Measurements from ENCODE around the gene FXYD6. TPM values are rescaled to one million over a fixed set of nuclear protein-coding genes. Genes with fewer than 3 reads are reported as not detected.

The FXYD6 gene
- total and polyA plus RNA-seq, 4 donors = 4.7 to 22.5 (median 12.3) TPM

DNA sequence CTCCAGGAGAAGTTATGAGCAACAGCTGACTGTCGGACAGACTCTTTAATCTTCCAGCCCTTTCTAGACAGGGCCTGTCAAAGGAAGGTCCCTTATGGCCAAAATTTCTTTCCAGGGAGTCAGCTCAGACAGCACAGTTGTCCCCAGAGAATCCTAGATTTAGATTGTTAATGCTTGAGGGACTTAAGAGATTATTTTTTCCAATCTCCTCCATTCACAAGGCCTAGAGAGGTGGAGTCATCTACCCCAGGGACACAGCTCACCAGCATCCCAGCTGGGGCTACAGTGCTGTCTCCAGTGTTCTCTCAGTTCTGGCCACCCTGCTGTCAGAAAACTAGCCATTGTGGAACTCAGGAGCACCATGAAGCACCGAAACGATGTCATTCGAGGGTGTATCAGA lies 87.2 kb downstream of the FXYD6 start:
- 88% methylated on average over 4 of the region's 4 CpGs for WGBS
- Histone ChIP-seq H3K9ac (ENCODE audit: low read depth in 1 of 2, low read length in 2 of 2) (no peak overlapping the region), H3K4me1 (ENCODE audit: control insufficient read depth in 4 of 4, insufficient read depth in 4 of 4, low read length in 3 of 4) (no peaks in the 10 kb centered on the region), H3K9me3 (ENCODE audit: control insufficient read depth in 4 of 4, low read length in 3 of 4) (no peaks in the 10 kb centered on the region), H3K27me3 (ENCODE audit: control insufficient read depth in 4 of 4, insufficient read depth in 4 of 4, low read length in 3 of 4) (peaks cover 0 to 6% (median 2%) of the 10 kb centered on the region in 4 donors), H3K27ac (ENCODE audit: low read depth in 1 of 2, low read length in 2 of 2) (no peak overlapping the region), H3K4me3 (ENCODE audit: low read depth in 1 of 3, low read length in 3 of 3) (no peak overlapping the region), H3K36me3 (ENCODE audit: control insufficient read depth in 4 of 4, insufficient read depth in 3 of 4, low read depth in 1 of 4, low read length in 3 of 4) (no peaks in the 10 kb centered on the region)
- DNase-seq (ENCODE audit: low spot score) = no peak
- TF ChIP-seq RAD21 (IDR thresholded peaks at IDR 0.05) = no peak
- no peak for TF ChIP-seq SP1 (IDR thresholded peaks at IDR 0.05)
- no peak for TF ChIP-seq EGR1 (IDR thresholded peaks at IDR 0.05; ENCODE audit: low read depth in 2 of 2)
- no peak for TF ChIP-seq JUND (IDR thresholded peaks at IDR 0.05)
- TF ChIP-seq, protein P1, sequence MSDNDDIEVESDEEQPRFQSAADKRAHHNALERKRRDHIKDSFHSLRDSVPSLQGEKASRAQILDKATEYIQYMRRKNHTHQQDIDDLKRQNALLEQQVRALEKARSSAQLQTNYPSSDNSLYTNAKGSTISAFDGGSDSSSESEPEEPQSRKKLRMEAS (IDR thresholded peaks at IDR 0.05) = no peak
- no peak for TF ChIP-seq HNF4G (IDR thresholded peaks at IDR 0.05)
- TF ChIP-seq RXRA (IDR thresholded peaks at IDR 0.05) = no peak
- no peak for TF ChIP-seq FOXA2 (IDR thresholded peaks at IDR 0.05)
- TF ChIP-seq, protein P2, sequence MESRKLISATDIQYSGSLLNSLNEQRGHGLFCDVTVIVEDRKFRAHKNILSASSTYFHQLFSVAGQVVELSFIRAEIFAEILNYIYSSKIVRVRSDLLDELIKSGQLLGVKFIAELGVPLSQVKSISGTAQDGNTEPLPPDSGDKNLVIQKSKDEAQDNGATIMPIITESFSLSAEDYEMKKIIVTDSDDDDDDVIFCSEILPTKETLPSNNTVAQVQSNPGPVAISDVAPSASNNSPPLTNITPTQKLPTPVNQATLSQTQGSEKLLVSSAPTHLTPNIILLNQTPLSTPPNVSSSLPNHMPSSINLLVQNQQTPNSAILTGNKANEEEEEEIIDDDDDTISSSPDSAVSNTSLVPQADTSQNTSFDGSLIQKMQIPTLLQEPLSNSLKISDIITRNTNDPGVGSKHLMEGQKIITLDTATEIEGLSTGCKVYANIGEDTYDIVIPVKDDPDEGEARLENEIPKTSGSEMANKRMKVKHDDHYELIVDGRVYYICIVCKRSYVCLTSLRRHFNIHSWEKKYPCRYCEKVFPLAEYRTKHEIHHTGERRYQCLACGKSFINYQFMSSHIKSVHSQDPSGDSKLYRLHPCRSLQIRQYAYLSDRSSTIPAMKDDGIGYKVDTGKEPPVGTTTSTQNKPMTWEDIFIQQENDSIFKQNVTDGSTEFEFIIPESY (IDR thresholded peaks at IDR 0.05) = no peak
- TF ChIP-seq, protein P3, sequence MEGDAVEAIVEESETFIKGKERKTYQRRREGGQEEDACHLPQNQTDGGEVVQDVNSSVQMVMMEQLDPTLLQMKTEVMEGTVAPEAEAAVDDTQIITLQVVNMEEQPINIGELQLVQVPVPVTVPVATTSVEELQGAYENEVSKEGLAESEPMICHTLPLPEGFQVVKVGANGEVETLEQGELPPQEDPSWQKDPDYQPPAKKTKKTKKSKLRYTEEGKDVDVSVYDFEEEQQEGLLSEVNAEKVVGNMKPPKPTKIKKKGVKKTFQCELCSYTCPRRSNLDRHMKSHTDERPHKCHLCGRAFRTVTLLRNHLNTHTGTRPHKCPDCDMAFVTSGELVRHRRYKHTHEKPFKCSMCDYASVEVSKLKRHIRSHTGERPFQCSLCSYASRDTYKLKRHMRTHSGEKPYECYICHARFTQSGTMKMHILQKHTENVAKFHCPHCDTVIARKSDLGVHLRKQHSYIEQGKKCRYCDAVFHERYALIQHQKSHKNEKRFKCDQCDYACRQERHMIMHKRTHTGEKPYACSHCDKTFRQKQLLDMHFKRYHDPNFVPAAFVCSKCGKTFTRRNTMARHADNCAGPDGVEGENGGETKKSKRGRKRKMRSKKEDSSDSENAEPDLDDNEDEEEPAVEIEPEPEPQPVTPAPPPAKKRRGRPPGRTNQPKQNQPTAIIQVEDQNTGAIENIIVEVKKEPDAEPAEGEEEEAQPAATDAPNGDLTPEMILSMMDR (IDR thresholded peaks at IDR 0.05; ENCODE audit: low read depth, low read length, missing input control) = no peak
- TF ChIP-seq HNF4A (conservative IDR thresholded peaks at IDR 0.05) = no peak
- no peak for TF ChIP-seq FOXA1 (IDR thresholded peaks at IDR 0.05)
- TF ChIP-seq YY1 (IDR thresholded peaks at IDR 0.05) = no peak
- no peak for TF ChIP-seq TAF1 (conservative IDR thresholded peaks at IDR 0.05)
- no peak for TF ChIP-seq GABPA (IDR thresholded peaks at IDR 0.05 in 1 of 2, conservative IDR thresholded peaks at IDR 0.05 in 1 of 2)
- TF ChIP-seq NR2F2 (IDR thresholded peaks at IDR 0.05) = no peak
- no peak for TF ChIP-seq ATF3 (IDR thresholded peaks at IDR 0.05)
- TF ChIP-seq REST (IDR thresholded peaks at IDR 0.05) = no peak

Other genes with a start within 250 kb of the FXYD6 start
- gene DSCAML1, start 79.4 kb downstream of the FXYD6 start, total RNA-seq = under 1 TPM; 0.23 to 0.42 TPM
- under 1 TPM; 0.07 to 0.17 TPM for gene DSCAML1, start 79.4 kb downstream of the FXYD6 start, polyA plus RNA-seq
- 10 to 100 TPM; 22.9 to 60.6 TPM for gene FXYD2, start 51.9 kb downstream of the FXYD6 start, total RNA-seq
- 100 to 1,000 TPM in 1 of 2 donors, 10 to 100 TPM in 1; 20.2 to 105 TPM for gene FXYD2, start 51.9 kb downstream of the FXYD6 start, polyA plus RNA-seq
- gene TMPRSS13, start 52.7 kb upstream of the FXYD6 start, total RNA-seq = under 1 TPM; 0.25 to 0.93 TPM
- gene TMPRSS13, start 52.7 kb upstream of the FXYD6 start, polyA plus RNA-seq = under 1 TPM; 0.11 to 0.22 TPM
- 10 to 100 TPM; 11.5 to 11.6 TPM for gene IL10RA, start 109.7 kb upstream of the FXYD6 start, total RNA-seq
- gene IL10RA, start 109.7 kb upstream of the FXYD6 start, polyA plus RNA-seq = 1 to 10 TPM; 2.3 to 6.8 TPM
- gene TMPRSS4, start 200.4 kb upstream of the FXYD6 start, total RNA-seq = under 1 TPM; 0.08 to 0.33 TPM
- gene TMPRSS4, start 200.4 kb upstream of the FXYD6 start, polyA plus RNA-seq = under 1 TPM in 1 of 2 donors, not detected in 1; 0.24 TPM
- not detected for gene SMIM35, start 210.3 kb upstream of the FXYD6 start, total RNA-seq
- gene SMIM35, start 210.3 kb upstream of the FXYD6 start, polyA plus RNA-seq = under 1 TPM in 1 of 2 donors, not detected in 1; 0.07 TPM